Suprapubic skin (tissue), 4 donors: ENCODE measurements around the gene GYG1.

Experiments used
- CTCF ChIP-seq, 2 donors: fragments of 200-600 bp in 1 of 2; fragments of 450-650 bp in 1 of 2; sonication (generic) in 1 of 2; IDR thresholded peaks; one replicate each; pipeline ENCODE4 v1.5.1; 2016 to 2019; ENCODE audit warnings: antibody characterized with exemption in 2 of 2, mild to moderate bottlenecking in 1 of 2, moderate library complexity in 1 of 2
- POLR2A ChIP-seq, 2 donors: fragments of 450-650 bp; IDR thresholded peaks; one replicate each; pipeline ENCODE4 v1.6.1; 2017; ENCODE audit warnings: antibody characterized with exemption in 2 of 2, mild to moderate bottlenecking in 2 of 2, moderate library complexity in 2 of 2
- POLR2AphosphoS5 ChIP-seq, 3 donors: sonication (generic); formaldehyde crosslinking; IDR thresholded peaks; one replicate each; pipeline ENCODE4 v1.6.1; 2017; ENCODE audit warnings: antibody characterized with exemption in 3 of 3

- TF ChIP-seq CTCF (IDR thresholded peaks at IDR 0.05) (no peak), POLR2A (IDR thresholded peaks at IDR 0.05) (no peak), POLR2AphosphoS5 (IDR thresholded peaks at IDR 0.05) (no peak)
Measured at GRCh38 chr3:149007567-149008257, 16.4 kb downstream of the GYG1 start.
